Mesothelial cell of epicardium (in vitro differentiated cells): Measurements from ENCODE around the gene TNFRSF19. TPM values are rescaled to one million over a fixed set of nuclear protein-coding genes. Genes with fewer than 3 reads are reported as not detected.
"Not testable (repeated sequence)": the region's sequence is repeated elsewhere in the genome, so short reads cannot be mapped to it uniquely, and the experiment has no call there.

Experiments used
- DNase-seq, 2 experiments: peaks; one replicate each; pipeline ENCODE4 v3.0.0; 2021; ENCODE audit warnings: low spot score in 2 of 2; ENCODE audit not compliant: unreplicated experiment in 2 of 2
- H3K27ac Mint-ChIP-seq: 2 replicates; pipeline ENCODE4 v1.8.0; 2021; ENCODE audit warnings: mixed read lengths
- H3K27me3 Mint-ChIP-seq: 2 replicates; pipeline ENCODE4 v1.8.0; 2021; ENCODE audit warnings: low read depth, mixed read lengths
- H3K36me3 Mint-ChIP-seq: 2 replicates; pipeline ENCODE4 v1.8.0; 2021; ENCODE audit warnings: mixed read lengths
- H3K4me1 Mint-ChIP-seq: 2 replicates; pipeline ENCODE4 v1.8.0; 2021; ENCODE audit warnings: mixed read lengths
- H3K4me3 Mint-ChIP-seq: 2 replicates; pipeline ENCODE4 v1.8.0; 2021; ENCODE audit warnings: mild to moderate bottlenecking, moderate library complexity, mixed read lengths
- H3K9me3 Mint-ChIP-seq: 2 replicates; pipeline ENCODE4 v1.8.0; 2021; ENCODE audit warnings: mixed read lengths
- total RNA-seq: library from RNA; stranded (reverse); gene quantifications from 3 replicates; pipeline ENCODE4 v1.2.1, GENCODE V29; 2021
- TF ChIP-seq, protein P1 (sequence below): fragments of 200-600 bp; sonication (generic); IDR thresholded peaks from one replicate; pipeline ENCODE4 v1.5.0; 2021; ENCODE audit warnings: antibody characterized with exemption; ENCODE audit not compliant: unreplicated experiment

Gene TNFRSF19
- total RNA-seq, 1 donor from 2014 or later, result 43.5 TPM

- H3K27me3 Mint-ChIP-seq, result no peaks in the 10 kb centered on the region
- peaks cover 31% of the 10 kb centered on the region for H3K4me1 Mint-ChIP-seq
- no peaks in the 10 kb centered on the region for H3K9me3 Mint-ChIP-seq
- no peak overlapping the region for H3K4me3 Mint-ChIP-seq
- DNase-seq, result no peak
- TF ChIP-seq, protein P1, sequence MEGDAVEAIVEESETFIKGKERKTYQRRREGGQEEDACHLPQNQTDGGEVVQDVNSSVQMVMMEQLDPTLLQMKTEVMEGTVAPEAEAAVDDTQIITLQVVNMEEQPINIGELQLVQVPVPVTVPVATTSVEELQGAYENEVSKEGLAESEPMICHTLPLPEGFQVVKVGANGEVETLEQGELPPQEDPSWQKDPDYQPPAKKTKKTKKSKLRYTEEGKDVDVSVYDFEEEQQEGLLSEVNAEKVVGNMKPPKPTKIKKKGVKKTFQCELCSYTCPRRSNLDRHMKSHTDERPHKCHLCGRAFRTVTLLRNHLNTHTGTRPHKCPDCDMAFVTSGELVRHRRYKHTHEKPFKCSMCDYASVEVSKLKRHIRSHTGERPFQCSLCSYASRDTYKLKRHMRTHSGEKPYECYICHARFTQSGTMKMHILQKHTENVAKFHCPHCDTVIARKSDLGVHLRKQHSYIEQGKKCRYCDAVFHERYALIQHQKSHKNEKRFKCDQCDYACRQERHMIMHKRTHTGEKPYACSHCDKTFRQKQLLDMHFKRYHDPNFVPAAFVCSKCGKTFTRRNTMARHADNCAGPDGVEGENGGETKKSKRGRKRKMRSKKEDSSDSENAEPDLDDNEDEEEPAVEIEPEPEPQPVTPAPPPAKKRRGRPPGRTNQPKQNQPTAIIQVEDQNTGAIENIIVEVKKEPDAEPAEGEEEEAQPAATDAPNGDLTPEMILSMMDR, result no peak
- peaks cover 5% of the 10 kb centered on the region for H3K36me3 Mint-ChIP-seq
- H3K27ac Mint-ChIP-seq, result no peak overlapping the region
Measured at GRCh38 chr13:23586336-23586735, 16.1 kb downstream of the TNFRSF19 start.

- H3K4me1 Mint-ChIP-seq, result peaks cover 28% of the 10 kb centered on the region
- H3K27me3 Mint-ChIP-seq, result no peaks in the 10 kb centered on the region
- DNase-seq, result no peak
- H3K36me3 Mint-ChIP-seq, result peaks cover 22% of the 10 kb centered on the region
- peak overlapping the region; percentile 81 for H3K27ac Mint-ChIP-seq
- H3K4me3 Mint-ChIP-seq, result peak overlapping the region; percentile 54
- H3K9me3 Mint-ChIP-seq, result no peaks in the 10 kb centered on the region
- TF ChIP-seq, protein P1, result no peak
Measured at GRCh38 chr13:23588666-23589065, 18.5 kb downstream of the TNFRSF19 start.

DNA sequence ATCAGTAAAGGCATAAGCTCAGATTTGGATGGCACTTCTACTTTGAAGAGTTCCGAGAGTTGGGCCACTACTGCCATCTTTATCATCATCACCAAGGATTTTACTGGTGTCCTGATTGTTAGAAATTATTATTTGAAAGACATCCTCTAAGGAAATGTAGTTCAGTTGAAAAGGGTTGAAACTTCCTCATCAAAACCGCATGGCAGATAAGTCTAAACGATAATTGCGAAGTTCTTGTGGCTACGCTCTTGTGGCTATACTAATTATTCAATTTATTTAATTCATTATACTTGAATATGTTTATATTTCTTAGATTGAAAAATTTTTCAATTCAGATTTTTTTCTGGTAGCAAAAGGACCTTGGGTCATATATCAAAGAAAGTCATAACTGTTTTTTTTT lies 22.4 kb downstream of the TNFRSF19 start:
- Mint-ChIP-seq H3K4me3 (no peak overlapping the region), H3K9me3 (peaks cover 22% of the 10 kb centered on the region), H3K36me3 (peaks cover 50% of the 10 kb centered on the region), H3K4me1 (peaks cover 17% of the 10 kb centered on the region), H3K27ac (no peak overlapping the region), H3K27me3 (no peaks in the 10 kb centered on the region)
- TF ChIP-seq, protein P1, result no peak
- no peak for DNase-seq

- H3K4me3 Mint-ChIP-seq, result no peak overlapping the region
- TF ChIP-seq, protein P1, result no peak
- no peak for DNase-seq
- H3K27ac Mint-ChIP-seq, result no peak overlapping the region
- H3K4me1 Mint-ChIP-seq, result peaks cover 15% of the 10 kb centered on the region
- peaks cover 51% of the 10 kb centered on the region for H3K36me3 Mint-ChIP-seq
- no peaks in the 10 kb centered on the region for H3K27me3 Mint-ChIP-seq
- peaks cover 22% of the 10 kb centered on the region for H3K9me3 Mint-ChIP-seq
Measured at GRCh38 chr13:23593148-23593547, 22.9 kb downstream of the TNFRSF19 start.

GRCh38 chr13:23594290-23594689 lies 24.1 kb downstream of the TNFRSF19 start:
- H3K27me3 Mint-ChIP-seq, DNase-seq: not testable (repeated sequence)
- peaks cover 53% of the 10 kb centered on the region for H3K36me3 Mint-ChIP-seq

DNA sequence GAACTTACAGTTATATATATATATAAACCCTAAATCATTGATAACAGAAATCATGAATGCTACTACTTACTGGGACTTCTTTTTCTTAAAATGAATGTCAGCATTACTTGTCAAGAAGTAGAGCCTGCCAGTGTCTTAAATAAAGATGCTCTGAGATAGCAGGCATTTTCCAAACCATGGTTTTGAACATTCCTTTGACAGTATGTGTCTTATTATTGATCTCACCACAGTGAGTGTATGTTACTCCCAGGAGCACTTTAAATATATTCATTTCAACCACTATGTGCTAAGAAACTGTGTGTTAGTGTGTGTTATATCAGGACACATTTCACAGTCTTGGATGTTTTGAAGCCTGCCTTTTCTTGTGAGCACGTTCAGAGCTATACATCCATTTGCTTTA lies 28.2 kb downstream of the TNFRSF19 start:
- Mint-ChIP-seq H3K4me1 (peaks cover 10% of the 10 kb centered on the region), H3K4me3 (no peak overlapping the region), H3K9me3 (peaks cover 30% of the 10 kb centered on the region), H3K27ac (no peak overlapping the region), H3K36me3 (peaks cover 64% of the 10 kb centered on the region), H3K27me3 (no peaks in the 10 kb centered on the region)
- TF ChIP-seq, protein P1, result no peak
- no peak for DNase-seq

More at GRCh38 chr13:23594290-23594689, 24.1 kb downstream of the TNFRSF19 start:
- H3K4me3 Mint-ChIP-seq, H3K27ac Mint-ChIP-seq, H3K4me1 Mint-ChIP-seq: not testable (repeated sequence)
- peaks cover 22% of the 10 kb centered on the region for H3K9me3 Mint-ChIP-seq
